K562 treated with DMSO at 1 percent for 12 hours (cell line): ENCODE measurements around the gene SLC35D2. TPM values are rescaled to one million over a fixed set of nuclear protein-coding genes. Genes with fewer than 3 reads are reported as not detected.

Source experiments
- total RNA-seq: library from RNA; unstranded; fragments of 300-600 nt; gene quantifications from 2 replicates; pipeline ENCODE4 v1.2.3, GENCODE V29; 2022; ENCODE audit not compliant: insufficient read depth

SLC35D2 gene
- total RNA-seq: 23.1 and 35.4 TPM in 2 replicates

DNA sequence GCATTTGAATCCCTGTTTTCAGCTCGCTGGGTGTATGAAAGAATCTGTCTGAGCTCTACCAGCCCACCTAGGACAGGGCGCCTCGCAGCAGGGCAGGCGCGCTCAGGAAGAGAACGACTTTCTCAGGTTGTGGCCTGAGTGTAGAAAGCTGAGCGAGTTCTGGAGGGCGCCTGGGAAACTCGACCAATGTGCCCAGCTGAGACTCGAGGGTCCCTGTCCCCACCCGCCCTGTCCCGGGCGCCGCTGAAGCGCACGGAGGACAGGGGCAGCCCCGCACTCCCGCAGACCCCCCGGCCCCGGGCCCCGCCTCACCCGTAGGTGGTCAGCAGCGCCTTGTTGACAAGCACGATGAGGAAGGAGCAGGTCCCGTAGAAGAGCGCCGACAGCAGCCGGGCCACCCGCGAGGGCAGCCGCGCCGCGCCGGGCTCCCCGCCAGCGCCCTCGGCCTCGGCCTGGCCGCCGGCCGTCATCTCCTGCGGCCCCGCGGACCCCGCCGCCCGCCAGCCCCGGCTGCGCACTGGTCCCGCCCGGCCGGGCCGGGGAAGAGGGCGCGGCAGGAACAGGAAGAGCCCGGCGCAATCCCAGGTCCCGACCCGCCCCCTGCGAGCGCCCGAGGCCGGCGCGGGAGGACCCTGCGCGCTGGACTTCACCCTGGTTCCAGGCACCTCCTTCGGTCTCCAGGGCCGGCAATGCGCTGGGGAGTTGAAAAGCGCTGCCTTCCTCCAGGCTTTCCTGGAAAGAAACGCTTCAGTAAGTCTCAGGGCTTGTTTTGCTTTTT is at the start of gene SLC35D2:
Gene SLC35D2, minus strand, starts transcription at position 547 of the 778 bp plus-strand sequence. Its CDS starts 77 bp downstream, at position 470.

DNA sequence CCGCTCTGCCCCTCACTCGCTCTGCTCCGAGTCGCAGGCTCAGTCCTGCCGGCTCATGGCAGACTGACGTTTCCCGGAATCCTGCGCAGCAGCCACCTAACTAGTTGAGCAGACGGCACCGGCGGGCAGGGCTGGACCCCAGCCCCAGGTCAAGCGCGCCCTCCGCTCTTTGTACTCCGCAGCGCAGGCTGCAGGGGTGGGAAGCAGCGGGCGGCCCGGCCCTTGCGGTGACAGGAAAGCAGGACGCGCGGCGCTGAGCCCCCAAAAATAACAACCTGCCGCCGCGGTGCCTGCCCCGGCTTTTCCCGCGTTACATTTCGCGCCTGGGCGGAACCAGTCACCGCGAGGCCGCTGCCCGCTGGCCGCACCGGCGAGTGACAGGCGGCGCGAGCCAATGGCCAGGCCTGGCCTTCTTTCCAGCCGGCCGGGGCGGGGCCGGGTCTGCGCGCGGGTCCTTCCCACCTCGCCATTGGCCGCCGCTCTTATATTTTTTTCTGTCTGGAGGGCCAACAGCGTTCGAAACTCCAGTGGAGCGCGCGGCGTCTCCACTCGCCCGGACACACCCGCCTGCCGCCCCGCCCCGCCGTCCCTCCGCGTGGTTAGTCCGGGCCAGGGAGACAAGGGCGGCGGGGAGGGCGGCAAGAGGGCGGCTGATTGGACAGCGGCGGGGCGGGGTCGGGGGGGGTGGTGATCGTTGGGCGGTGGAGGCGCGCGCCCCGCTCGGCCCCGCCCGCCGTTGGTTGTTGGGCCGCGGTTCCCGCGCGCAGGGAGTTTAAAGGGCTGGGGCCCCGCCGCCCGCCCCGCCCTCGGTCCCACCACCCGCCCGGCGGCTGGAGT is 34.8 kb upstream of the SLC35D2 start, which contains the start of gene ZNF367:
Gene ZNF367, minus strand, starts transcription at position 288 of the 837 bp plus-strand sequence. CDS start 338 bp downstream, outside the sequence.

DNA sequence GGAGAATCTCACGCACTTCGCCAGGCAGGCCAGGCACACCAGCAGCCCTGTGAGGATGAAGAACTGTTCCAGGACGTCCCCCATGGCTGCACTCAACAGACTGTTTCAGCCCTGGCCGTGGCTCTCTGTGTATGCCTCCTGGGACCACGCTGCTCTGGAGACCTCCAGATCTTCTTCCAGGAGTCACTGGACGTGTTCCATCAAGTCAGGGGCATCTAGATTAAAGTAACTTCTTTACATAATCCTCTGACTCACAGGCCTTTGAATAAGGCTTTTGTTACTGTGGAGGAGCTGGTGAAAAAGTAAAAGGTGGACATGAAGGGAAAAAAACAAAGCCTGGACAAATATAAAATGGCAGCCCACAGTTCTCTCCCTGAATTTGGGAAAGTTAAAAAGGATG is 81.5 kb downstream of the SLC35D2 start, which contains the start of gene HSD17B3:
Gene HSD17B3, minus strand, starts transcription at position 156 of the 400 bp plus-strand sequence. Its CDS starts 72 bp downstream, at position 84.

Other genes with a start within 250 kb of the SLC35D2 start
- gene HSD17B3, start 81.5 kb downstream of the SLC35D2 start, total RNA-seq: 1.0 TPM in 1 of 2 replicates, not detected in the other
- 3.4 and 9.2 TPM in 2 replicates for gene ZNF367, start 34.7 kb upstream of the SLC35D2 start, total RNA-seq
- 4.9 and 8.0 TPM in 2 replicates for gene HABP4, start 66.5 kb upstream of the SLC35D2 start, total RNA-seq
- 3.6 and 9.4 TPM in 2 replicates for gene CDC14B, start 236.1 kb upstream of the SLC35D2 start, total RNA-seq